Stimulated activated CD8-positive, alpha-beta memory T cell treated with anti-CD3 and anti-CD28 coated beads, Interleukin-7, amount 100 ng/mL, for 4 hours (primary cell): Measurements from ENCODE around the gene LAMTOR2.

ENCODE experiments used
- DNase-seq, 2 donors: peaks; one replicate each; pipeline ENCODE4 v3.0.0-alpha.2; 2020; ENCODE audit warnings: low read depth in 2 of 2

The LAMTOR2 gene

DNA sequence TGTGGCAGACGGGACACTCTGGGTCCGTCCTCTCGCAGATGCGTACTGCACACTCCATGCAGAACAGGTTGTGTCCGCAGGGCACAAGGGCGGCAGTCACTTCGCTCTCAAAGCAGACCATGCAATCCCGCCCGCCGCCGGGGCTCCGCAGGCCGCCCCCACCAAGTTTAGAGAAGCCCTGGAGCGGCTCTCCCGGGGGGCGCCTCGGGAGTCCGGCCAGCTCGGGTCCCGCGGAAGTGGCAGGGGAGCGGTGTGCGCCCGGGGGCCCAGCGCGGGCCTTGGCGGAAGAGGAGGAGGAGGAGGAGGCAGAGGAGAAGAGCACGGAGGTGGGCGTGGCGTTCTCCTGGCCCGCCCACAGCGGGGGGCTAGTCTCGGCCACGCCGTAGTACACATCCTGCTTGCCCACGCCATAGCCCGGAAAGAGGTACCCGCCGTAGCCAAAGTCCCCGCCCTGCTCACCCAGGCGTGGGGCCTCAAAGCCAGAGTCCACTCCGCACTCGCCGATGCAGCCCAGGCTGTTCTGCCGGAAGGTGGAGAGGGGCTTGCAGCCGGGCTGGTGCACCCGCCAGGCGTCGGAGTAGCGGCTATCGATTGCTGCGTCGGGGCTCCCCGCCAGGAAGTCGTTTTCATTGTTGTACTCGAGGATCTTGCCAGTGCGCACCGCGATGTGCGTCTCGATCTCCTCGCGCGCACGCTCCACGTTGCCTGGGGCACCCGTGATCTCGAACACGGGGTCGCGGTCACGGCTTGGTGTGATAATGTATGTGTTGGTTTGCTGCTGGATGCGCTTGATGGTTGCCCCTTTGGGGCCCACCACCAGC, 22.2 kb downstream of the LAMTOR2 start:
- DNase-seq: no peak

DNA sequence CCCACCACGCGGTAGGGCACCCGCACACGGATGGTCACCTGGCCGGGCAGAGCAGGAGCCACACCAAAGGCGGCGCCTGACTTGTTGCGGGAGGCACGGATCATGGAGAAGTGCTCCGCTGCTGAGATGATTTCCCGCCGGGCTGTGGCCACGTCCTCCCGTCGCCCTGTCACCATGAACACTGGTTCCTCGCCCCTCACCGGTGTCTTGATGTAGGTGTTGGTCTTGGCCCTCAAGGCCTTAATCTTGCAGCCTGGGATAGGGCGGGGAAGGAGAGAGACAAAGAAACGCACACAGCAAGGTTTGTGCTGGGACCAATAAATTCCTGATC, 22.8 kb downstream of the LAMTOR2 start:
- no peak for DNase-seq

DNA sequence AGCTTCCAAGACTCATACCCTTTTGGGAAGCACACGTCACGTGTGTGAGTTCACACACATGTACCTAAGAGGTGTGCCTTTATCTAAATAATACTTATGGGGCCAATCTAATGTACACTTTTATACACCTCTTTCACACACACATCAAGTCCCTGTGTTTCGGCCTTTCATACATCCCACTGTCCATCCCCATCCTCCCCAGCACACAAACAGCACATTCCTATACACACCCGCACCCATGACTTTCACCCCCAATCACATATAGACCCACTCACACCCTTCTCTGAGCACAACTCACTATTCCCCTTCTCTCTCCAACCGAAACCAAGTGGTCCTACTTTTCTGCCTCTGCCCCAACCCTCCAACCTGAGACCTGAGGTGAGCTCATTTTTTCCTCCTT, 24.1 kb downstream of the LAMTOR2 start:
- no peak for DNase-seq

DNA sequence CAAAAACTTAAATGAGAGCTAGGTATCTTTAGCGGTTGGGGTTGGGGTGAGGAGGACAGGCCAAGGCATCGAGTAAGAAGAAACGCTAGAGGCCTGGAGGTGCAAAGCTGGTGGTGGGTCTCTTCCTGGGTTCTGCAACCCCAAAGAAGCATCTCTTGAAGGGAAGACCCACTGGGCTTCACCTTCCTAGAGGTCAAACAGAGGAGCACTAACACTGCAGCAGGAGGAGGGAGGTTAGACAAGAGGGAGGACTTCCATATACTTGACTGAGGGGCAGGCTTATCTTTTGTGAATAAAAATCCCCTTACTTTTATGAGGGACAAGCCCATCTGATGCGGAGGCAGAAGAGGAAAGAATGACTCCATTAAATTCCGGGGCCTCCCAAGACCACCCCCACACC, 25.2 kb downstream of the LAMTOR2 start:
- no peak for DNase-seq

DNA sequence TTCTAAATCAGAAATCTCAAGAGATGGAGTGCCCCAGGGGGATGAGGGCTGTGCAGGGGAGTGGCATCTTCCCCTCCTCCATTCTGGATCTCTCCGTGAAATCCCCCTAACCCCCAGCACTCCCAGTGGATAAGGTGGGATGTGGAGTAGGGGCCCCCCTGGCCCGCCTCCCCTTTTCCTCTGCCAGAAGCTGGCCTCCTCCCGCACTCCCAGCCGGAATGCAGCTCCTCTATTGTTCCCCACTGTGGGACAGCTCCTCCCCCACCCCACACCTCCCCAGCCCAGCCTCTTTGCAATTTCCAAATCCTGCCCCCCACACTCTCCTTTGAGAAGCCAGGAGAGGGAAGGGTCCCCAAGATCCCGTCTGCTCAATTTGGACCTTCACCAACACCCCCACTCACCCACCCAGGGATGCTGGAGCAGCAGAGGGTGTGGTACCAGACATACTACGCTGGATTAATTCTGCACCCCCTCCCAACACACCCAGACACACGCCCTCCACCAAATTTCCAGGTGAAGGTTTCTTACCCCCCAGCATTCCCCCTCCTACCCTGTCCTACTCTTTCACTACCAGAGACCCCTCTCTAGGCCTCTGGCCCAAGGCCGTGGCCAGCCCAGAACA, 25.8 kb downstream of the LAMTOR2 start:
- no peak for DNase-seq

DNA sequence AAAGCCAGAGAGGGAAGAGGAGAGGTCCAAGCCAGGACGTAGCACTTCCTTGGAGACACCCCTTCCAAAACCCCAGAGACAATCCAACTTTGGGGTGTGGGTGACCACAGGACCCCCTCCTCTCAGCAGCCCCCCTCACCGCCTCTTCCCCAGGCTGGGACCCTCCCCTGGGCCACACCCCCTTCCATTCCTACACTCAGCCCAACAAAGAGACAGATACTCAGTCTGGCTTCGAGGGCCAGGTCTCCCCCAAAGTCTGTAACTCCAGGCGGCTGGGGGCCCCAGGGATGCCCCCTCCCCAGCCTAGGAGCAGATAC, 26.2 kb downstream of the LAMTOR2 start:
- DNase-seq: no peak

DNA sequence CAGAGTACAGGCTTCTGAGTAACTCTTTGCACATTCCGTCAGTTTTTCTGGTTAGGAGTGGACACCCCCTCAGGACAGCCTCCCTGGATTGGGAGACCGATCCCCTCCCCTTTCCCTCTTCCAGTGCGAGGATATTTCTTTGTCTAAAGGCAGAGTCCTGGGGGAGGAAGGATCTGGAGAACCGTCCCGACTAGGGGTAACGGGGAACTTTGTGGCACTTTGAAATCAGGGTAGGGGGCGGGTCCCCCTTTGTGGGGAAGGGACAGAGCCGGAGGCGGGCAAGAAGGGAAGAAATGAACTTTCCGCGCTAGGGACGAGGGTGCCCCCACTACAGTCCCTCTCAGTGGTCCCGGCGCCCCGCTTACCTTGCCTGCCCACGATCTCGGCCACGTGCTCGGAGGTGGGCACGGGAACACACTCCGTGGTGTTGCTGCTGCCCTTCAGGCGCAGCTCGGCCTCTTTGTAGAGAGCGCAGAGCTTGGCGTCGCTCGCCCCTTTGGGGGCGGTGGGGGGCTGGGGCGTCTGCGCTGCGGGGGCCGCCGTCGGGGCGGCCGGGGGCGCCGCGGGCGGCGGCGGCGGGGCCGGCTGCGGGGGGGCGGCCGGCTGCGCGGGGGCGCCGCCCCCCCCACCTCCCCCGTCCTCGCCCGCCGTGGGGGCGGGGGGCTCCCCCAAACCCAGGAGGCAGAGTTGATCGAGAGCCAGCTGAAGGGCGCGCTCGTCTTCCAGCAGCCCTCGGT, 26.8 kb downstream of the LAMTOR2 start:
- peak in 1 of 2 donors; percentile 24 for DNase-seq

DNA sequence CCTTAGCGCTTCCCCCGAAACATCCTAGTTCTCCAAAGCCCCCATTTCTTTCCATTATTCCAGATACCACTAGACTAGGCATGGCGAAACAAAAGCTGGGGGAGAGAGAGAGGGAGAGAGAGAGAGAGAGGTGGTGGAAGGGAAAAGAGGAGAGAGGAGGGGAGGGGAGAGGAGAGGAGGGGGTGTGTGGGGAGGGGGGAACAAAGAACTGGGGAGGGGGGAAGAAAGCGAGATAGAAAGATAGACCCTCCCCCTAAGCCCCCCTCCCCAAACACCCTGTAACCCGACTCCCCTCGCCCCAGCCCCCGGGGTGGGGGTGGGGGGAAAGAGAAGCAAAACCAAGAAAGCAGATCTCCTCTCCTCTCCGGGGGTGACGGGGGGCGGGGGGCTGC, 27.3 kb downstream of the LAMTOR2 start:
- no peak for DNase-seq

DNA sequence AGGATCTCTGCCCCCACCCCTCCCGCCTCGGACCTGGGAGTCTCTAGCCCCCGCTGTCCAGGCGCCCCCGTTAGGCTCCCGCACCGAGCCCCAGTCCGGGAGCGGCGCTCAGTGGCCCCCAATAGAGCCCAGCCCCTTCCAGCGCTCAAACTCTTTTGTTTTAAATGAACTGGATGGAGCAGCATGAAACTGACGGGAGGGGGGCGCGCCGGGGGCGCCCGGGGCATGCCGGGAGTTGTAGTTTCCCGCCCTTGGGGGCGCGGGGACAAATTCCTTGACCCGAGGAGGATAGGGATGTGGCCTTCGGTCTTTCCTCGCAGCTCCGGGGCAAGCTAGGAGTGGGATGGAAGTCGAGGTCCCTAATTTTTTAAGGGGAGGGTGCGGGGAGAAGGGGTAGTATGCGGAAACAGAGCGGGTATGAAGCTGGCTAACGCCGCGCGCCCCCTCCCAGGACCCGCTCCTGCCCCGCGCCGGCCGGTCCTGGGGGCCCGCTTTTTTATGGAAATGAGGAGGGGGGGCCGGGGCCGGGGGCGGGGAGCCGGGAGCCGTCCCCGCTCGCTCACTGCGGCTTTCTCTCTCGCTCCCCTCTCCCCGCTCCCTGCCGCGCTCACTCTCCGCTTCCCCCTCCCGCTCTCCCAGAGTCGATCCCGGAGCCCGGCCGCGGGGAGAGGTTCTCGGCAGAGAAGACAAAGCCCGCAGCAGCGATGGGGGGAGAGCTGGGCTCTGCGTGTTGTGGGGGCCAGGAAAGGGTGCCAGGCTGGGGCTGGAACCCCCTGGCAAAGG, 27.9 kb downstream of the LAMTOR2 start, which contains the start of gene MEX3A:
Gene MEX3A, minus strand, starts transcription at position 157 of the 783 bp plus-strand sequence. CDS start 467 bp downstream, outside the sequence.
- peak in 1 of 2 donors; percentile 52 for DNase-seq

DNA sequence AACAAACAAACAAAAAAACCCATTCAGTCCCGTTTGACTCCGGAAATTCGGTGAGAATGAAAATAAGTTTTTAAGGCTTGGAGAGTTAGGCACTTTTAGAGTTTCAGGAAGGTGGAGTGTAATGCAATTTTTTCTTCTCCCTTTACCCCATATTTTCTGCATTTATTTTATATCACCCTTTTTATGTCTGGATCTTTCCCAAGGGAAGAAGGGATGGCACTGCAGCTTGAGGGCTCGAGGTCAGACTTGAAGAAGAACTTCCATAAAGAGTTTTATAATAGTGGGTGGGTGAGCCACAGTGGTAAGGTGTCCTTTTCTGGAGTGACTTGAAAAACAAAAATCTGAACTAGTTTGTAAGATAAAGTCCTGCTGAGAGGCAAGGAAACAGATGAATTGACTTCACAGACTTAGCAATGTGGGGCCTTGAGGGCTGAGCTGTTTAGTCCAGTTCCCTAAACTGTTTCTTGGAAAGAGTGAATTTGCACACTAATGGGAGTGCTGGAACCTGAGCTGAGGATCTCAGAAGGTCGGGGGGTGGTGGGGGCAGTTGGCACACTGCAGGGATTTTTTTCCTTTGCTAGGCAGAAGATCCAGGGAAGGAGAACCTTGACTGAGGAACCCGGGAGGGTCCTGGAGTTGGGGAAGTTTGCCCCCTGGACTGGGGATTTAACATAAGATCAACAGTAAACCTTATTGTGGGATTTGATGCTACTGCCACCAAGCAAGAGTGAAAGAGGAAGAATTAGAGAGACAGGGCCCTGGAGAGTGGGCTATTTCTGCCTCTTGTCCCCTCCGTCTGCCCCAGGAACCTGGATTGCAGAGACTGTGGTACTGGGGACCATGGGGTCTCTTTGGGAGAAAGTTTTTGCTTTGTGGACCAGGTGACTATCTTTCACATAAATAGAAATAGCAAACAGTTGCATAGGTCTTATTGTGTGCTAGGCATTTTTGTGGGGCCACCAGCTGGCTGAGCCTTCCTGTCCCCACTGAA, 29.5 kb downstream of the LAMTOR2 start:
- DNase-seq: no peak

DNA sequence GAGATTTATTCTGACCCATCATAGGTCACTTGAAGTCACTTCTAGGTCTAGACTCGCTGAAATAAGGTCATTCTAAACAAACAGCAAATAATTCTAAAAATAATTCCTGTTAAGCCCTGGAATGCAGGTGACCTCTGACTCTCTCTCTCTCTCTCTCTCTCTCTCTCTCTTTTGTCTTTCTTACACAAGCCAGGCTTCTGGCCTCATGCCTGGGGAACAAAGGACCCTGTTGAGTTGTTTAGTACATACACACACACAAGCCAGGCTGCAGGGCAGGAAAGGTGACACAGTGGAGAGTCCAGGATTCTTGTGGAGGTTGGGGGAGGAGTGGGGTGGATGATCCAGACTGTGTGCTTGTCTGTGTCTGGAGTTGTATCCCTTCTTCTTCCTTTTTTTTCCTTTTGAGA, 31.7 kb downstream of the LAMTOR2 start:
- DNase-seq: no peak

DNA sequence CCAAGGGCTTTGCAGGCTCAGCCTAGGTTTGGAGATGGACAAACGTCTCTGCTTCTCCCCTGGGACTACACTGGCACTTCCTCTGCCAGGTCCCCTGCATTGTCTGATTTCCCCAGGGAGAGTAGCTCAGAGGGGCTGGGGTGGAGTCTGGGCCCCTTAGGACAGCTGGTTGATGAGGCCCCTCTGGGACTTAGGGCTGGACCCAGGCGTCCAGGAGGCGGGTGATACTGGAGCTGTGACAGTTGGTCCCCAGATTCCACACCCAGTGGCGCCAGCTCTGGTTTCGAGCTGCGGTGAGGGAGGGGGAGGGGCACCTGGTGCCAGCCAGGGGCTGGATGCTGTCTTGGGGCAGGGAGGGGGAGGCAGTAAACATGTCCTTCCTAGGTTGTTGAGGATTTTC, 35.1 kb downstream of the LAMTOR2 start:
- no peak for DNase-seq

DNA sequence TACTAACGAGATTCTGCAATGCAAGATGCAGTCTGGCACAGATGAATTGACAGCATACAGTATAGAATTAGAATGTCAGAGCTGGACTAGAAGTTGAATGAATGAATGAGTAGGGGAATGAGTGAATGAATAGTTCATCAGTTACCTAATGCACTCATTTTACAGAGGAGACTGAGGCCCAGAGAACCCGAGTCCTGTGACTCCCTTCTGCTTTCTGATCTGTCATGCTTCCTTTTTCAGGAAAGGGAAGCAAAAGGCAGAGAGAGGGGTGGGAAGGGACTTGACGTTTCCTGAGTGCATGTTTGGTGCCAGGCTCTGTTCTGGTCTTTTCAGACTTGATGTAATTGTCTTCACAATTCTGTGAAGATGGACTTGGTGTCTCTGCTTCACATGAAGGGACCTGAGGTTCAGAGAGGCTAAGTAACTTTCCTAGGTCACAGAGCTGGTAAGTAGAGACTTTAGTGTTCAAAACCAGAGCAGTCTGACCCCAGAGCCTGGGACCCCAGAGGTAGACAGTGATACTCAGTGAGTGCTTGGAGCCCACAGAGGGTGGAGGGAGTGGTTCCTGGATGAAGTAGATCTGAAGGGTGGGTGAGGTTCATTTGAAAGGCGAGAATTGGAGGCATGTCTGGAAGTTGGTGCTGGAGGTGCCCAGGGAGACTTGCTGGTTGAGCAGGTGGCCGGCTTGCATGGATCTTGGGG, 35.7 kb downstream of the LAMTOR2 start:
- no peak for DNase-seq

DNA sequence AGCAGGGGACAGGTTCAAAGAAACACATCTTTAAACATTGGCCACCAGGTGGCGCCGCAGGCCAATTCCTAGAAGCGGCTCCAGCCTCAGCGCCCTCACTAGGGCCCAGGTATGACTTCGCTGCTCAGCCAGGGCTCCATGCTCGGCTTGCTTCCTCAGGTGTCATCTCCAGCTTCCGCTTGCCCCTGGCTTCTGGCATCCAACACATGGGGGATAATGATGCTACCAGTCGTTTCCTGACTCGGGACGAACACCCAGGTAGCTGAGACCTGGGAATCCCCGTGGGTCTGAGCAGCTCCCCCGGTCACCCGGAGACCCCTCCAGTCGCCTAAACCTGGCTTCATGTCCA, 36.2 kb downstream of the LAMTOR2 start:
- peak; percentile 73 to 80 for DNase-seq

DNA sequence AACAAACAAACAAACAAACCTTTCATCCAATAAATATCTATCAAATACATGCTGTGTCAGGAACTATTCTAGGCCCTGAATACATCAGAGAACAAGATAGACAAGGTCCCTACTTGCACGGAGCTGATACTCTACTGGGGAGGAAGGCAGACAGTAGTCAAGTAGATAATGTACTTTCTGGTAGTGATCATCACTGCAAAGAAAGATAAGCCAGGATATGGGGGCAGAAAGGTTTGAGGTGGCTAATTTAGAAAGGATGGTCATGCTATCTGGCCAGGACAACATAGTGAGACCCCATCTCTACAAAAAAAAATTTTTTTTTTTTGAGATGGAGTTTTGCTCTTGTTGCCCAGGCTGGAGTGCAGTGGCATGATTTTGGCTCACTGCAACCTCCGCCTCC, 37.0 kb downstream of the LAMTOR2 start:
- no peak for DNase-seq

DNA sequence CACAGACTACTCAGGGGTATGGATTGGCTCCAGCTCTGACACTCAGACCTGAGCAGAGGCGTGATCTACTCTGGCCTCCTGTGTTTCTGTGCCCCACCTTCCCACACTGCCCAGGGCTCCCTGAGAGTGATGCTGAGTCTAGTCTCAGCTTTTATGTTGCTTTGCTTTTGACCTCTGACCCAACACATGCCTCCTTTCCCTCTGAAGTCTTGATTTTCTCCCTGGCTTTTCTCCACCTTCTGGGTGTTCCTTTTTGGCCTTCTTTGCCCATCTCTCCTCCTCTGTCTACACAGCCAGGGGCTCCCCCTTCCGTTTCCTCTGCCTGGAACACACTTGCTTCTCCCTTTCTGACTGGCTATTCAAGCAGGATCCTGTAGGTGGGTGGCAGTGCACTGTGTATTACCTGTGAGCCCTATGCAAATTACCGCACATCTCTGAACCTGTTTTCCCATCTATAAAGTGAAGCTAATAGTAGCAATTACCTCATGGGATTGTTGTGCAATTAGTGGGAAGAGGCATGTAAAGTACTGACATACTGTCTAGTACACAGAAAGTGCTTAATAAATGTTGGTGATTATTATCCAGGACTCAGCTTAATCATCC, 41.4 kb downstream of the LAMTOR2 start:
- DNase-seq: no peak

DNA sequence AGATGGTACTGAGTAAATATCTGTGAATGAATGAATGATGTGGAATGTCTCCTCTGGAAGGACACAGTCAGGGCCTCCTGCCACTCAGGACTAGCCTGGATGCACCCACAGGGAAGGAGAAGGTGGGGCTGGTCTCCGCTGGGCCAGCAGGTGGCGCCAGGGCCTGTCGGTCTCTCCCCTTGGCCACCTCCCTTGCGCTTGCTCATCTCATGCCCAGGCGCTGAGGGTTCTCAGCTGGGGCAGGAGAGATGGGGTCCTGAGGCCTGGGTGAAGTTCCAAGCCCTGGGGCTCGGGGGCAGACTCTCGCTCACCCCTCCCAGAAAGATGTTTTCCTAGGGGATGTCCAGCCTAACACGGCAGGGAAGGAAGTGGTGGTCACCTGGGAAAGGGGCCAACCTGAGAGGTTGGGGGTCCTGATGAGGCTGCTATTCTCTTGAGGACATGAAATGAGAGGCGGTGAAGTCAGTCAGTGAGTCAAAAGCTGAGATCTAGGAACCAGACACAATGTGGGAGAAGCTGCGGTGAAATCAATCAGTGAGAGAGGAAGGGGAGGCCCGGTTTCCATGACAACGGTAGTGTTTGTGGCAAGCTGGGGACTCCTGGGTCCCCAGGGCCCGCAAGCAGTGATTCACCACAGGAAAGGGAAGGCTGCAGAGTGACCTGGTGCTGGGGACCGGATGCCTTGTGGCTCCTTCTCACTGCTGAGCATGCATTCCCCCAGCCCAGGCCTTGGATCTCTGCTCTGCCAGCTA, 42.2 kb downstream of the LAMTOR2 start:
- peak; percentile 86 for DNase-seq

DNA sequence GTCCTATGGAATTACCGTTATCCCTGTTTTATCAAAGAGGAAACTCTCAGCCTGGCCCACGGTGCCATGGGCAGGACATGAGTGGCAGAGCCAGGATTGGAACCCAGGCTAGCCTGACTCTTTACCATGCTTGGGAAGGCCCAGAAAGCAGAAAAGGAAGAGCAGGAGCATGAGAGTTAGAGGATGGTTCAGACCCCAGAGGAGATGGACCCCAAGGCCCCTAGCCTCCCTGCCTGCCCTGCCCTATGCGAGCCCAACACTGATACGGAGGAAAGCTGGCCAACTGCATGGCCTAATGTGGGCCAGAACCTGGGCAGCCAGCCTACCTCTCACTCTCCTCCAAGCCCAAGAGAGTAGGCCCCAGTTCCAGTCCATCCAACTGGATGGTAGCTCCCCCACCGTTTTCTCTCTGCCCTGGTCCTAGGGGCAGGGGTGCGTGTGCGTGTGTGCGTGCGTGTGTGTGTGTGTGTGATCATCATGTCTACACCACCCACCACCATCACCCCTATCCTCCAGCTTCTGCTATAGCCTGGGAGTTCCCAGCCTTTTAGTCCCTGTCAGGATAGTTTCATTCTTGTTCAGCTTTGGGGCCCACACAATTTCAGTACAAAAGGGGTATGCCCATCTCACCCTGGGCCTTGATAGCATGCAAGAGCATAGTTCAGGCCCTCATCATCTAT, 43.1 kb downstream of the LAMTOR2 start:
- no peak for DNase-seq

DNA sequence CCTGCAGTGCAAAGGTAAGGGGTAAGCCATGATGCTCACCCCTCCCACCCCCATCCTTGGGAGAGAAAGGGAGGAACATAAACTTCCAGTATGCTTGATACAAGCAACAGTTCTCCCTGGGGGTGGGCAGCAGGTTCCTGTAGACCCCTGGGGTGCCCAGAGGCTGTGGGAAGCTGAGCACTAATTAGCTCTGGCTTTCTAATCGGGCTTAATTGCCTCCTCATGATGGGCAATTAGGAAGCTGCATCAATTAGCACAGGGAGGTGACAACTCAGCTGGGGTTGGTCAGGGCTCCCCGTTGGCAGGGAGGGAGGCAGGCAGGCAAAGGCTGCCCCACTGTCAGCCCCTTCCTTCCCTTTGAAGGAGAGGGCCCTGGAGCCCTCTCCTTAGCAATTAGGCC, 44.2 kb downstream of the LAMTOR2 start:
- DNase-seq: no peak
